Measurements from ENCODE around the gene MYO9B.

Gene MYO9B

GRCh38 chr19:17262557-17262956 lies 187.0 kb downstream of the MYO9B start:
- H3K4me2 ChIP-seq (ENCODE audit: low read depth, low read length, poor library complexity, severe bottlenecking) = no peak overlapping the region
- H3K36me3 ChIP-seq (ENCODE audit: insufficient read depth, low read length) = no peaks in the 10 kb centered on the region
- H3K9me2 ChIP-seq (replicated peaks; ENCODE audit: low read depth, low read length) = no peaks in the 10 kb centered on the region
- peaks cover 4% of the 10 kb centered on the region; the same call in 1 of the 2 replicates for H3K9me3 ChIP-seq (ENCODE audit: insufficient read depth, low read depth, low read length)
- no peak overlapping the region for H3K9ac ChIP-seq (ENCODE audit: low read depth, low read length, poor library complexity, severe bottlenecking)
- TF ChIP-seq CTCF (conservative IDR thresholded peaks at IDR 0.05; ENCODE audit: low read length) (no peak), EZH2phosphoT487 (IDR thresholded peaks at IDR 0.05; ENCODE audit: borderline replicate concordance) (no peak)
- H3F3A ChIP-seq (ENCODE audit: low read depth) = no peaks in the 10 kb centered on the region
- peaks cover 3% of the 10 kb centered on the region for H3K79me2 ChIP-seq (ENCODE audit: insufficient read depth, low read length)
- H4K20me1 ChIP-seq (ENCODE audit: insufficient read depth, low read length, poor library complexity, severe bottlenecking) = no peaks in the 10 kb centered on the region
- no peak overlapping the region for H2AFZ ChIP-seq (ENCODE audit: low read length)
- peaks cover 8% of the 10 kb centered on the region for H3K4me1 ChIP-seq (ENCODE audit: insufficient read depth, low read length, poor library complexity, severe bottlenecking)
- no peaks in the 10 kb centered on the region for H3K27me3 ChIP-seq (ENCODE audit: insufficient read depth, low read length, poor library complexity, severe bottlenecking)
- no peak overlapping the region for H3K4me3 ChIP-seq (ENCODE audit: low read length, poor library complexity, severe bottlenecking)
